Ascending aorta (tissue), 2 donors: ENCODE results near the gene TBPL1. TPM values are rescaled to one million over a fixed set of nuclear protein-coding genes. Genes with fewer than 3 reads are reported as not detected.

Experiments
- DNase-seq, 2 donors: peaks; one replicate each; pipeline ENCODE4 v3.0.0-alpha.2; 2019; ENCODE audit warnings: low spot score in 2 of 2
- H3K27ac ChIP-seq, 2 donors: fragments of 200-600 bp; sonication (generic); one replicate each; pipeline ENCODE4 v1.5.1; 2016 to 2017; ENCODE audit warnings: mild to moderate bottlenecking in 1 of 2
- H3K27me3 ChIP-seq: fragments of 200-600 bp; sonication (generic); one replicate; pipeline ENCODE4 v1.5.1; 2017
- H3K36me3 ChIP-seq, 2 donors: fragments of 200-600 bp; sonication (generic); one replicate each; pipeline ENCODE4 v1.5.1; 2016
- H3K4me1 ChIP-seq, 2 donors: fragments of 200-600 bp; sonication (generic); one replicate each; pipeline ENCODE4 v1.5.1; 2016 to 2017; ENCODE audit warnings: mild to moderate bottlenecking in 1 of 2
- H3K4me3 ChIP-seq, 2 donors: fragments of 200-600 bp; sonication (generic); one replicate each; pipeline ENCODE4 v1.5.1; 2016 to 2017; ENCODE audit warnings: mild to moderate bottlenecking in 1 of 2
- H3K9me3 ChIP-seq, 2 donors: fragments of 200-600 bp; sonication (generic); one replicate each; pipeline ENCODE4 v1.5.1; 2016
- CTCF ChIP-seq, 3 experiments: fragments of 200-600 bp in 2 of 3; fragments of 450-650 bp in 1 of 3; sonication (generic) in 2 of 3; IDR thresholded peaks; one replicate each; pipeline ENCODE4 v1.5.1; 2016 to 2019; ENCODE audit warnings: antibody characterized with exemption in 3 of 3, mild to moderate bottlenecking in 1 of 3, moderate library complexity in 1 of 3
- intact Hi-C: fragments of 100-400 bp; cut with DNase I; formaldehyde crosslinking; loops from one replicate; pipeline ENCODE4 v1.15.1; 2023
- total RNA-seq: library from RNA; depleted of rRNA; stranded (reverse); fragments of >200 nt; gene quantifications from one replicate; pipeline ENCODE4 v1.1.0, GENCODE V29; 2016

The TBPL1 gene
- total RNA-seq, 1 donor from 2014 or later: 23.1 TPM

GRCh38 chr6:134005800-134006199 lies 52.8 kb downstream of the TBPL1 start:
- no peak overlapping the region for H3K4me3 ChIP-seq
- no peak for TF ChIP-seq CTCF (IDR thresholded peaks at IDR 0.05)
- no peaks in the 10 kb centered on the region for H3K4me1 ChIP-seq
- H3K36me3 ChIP-seq: no peaks in the 10 kb centered on the region
- no peaks in the 10 kb centered on the region for H3K9me3 ChIP-seq
- no peaks in the 10 kb centered on the region for H3K27me3 ChIP-seq
- H3K27ac ChIP-seq: no peak overlapping the region
- no peak for DNase-seq
- intact Hi-C loops: no loop called here

- H3K4me1 ChIP-seq: no peaks in the 10 kb centered on the region
- H3K9me3 ChIP-seq: no peaks in the 10 kb centered on the region
- H3K27ac ChIP-seq: no peak overlapping the region
- intact Hi-C loops: no loop called here
- DNase-seq: no peak
- H3K36me3 ChIP-seq: no peaks in the 10 kb centered on the region
- H3K27me3 ChIP-seq: no peaks in the 10 kb centered on the region
- no peak overlapping the region for H3K4me3 ChIP-seq
- TF ChIP-seq CTCF (IDR thresholded peaks at IDR 0.05): no peak
Measured at GRCh38 chr6:134007077-134007476, 54.1 kb downstream of the TBPL1 start.

GRCh38 chr6:134009876-134010275 lies 56.9 kb downstream of the TBPL1 start:
- no peak for TF ChIP-seq CTCF (IDR thresholded peaks at IDR 0.05)
- intact Hi-C loops: no loop called here
- no peaks in the 10 kb centered on the region for H3K4me1 ChIP-seq
- DNase-seq: no peak
- no peaks in the 10 kb centered on the region for H3K36me3 ChIP-seq
- no peak overlapping the region for H3K27ac ChIP-seq
- no peak overlapping the region for H3K4me3 ChIP-seq
- H3K27me3 ChIP-seq: no peaks in the 10 kb centered on the region
- no peaks in the 10 kb centered on the region for H3K9me3 ChIP-seq

- Histone ChIP-seq H3K27me3 (no peaks in the 10 kb centered on the region), H3K27ac (no peak overlapping the region), H3K9me3 (no peaks in the 10 kb centered on the region), H3K4me3 (no peak overlapping the region), H3K36me3 (no peaks in the 10 kb centered on the region), H3K4me1 (no peaks in the 10 kb centered on the region)
- no peak for DNase-seq
- TF ChIP-seq CTCF (IDR thresholded peaks at IDR 0.05): no peak
- intact Hi-C loops: no loop called here
Measured at GRCh38 chr6:134010400-134010799, 57.4 kb downstream of the TBPL1 start.

GRCh38 chr6:134010974-134011373 lies 58.0 kb downstream of the TBPL1 start:
- Histone ChIP-seq H3K4me1 (no peaks in the 10 kb centered on the region), H3K27ac (no peak overlapping the region), H3K4me3 (no peak overlapping the region), H3K27me3 (no peaks in the 10 kb centered on the region), H3K36me3 (no peaks in the 10 kb centered on the region), H3K9me3 (no peaks in the 10 kb centered on the region)
- intact Hi-C loops: no loop called here
- no peak for DNase-seq
- TF ChIP-seq CTCF (IDR thresholded peaks at IDR 0.05): no peak

GRCh38 chr6:134014588-134015137 lies 61.6 kb downstream of the TBPL1 start:
- H3K27ac ChIP-seq: no peak overlapping the region
- no peak for DNase-seq
- H3K27me3 ChIP-seq: no peaks in the 10 kb centered on the region
- H3K4me1 ChIP-seq: no peaks in the 10 kb centered on the region
- intact Hi-C loops: loop anchor here (5.0 kb wide), 1 partner anchor 48 kb away; no protein-coding TSS in a partner anchor
- TF ChIP-seq CTCF (IDR thresholded peaks at IDR 0.05): no peak
- no peak overlapping the region for H3K4me3 ChIP-seq
- H3K9me3 ChIP-seq: no peaks in the 10 kb centered on the region
- no peaks in the 10 kb centered on the region for H3K36me3 ChIP-seq
